Peyer's patch (tissue), 4 donors: ENCODE measurements around the gene PAIP2. TPM values are rescaled to one million over a fixed set of nuclear protein-coding genes. Genes with fewer than 3 reads are reported as not detected.

Experiments
- DNase-seq, 3 donors: peaks; one replicate each; pipeline ENCODE4 v3.0.0-alpha.2; 2017 to 2019
- H3K27ac ChIP-seq, 4 donors: fragments of 200-600 bp; sonication (generic); one replicate each; pipeline ENCODE4 v1.5.1; 2016 to 2019
- H3K27me3 ChIP-seq, 2 donors: fragments of 200-600 bp; sonication (generic); one replicate each; pipeline ENCODE4 v1.5.1; 2019
- H3K36me3 ChIP-seq, 3 donors: fragments of 200-600 bp; sonication (generic); one replicate each; pipeline ENCODE4 v1.5.1; 2016 to 2019
- H3K4me1 ChIP-seq, 4 donors: fragments of 200-600 bp; sonication (generic); one replicate each; pipeline ENCODE4 v1.5.1; 2016 to 2019
- H3K4me3 ChIP-seq, 4 donors: fragments of 200-600 bp; sonication (generic); 1 replicate in 3 of 4; 2 replicates in 1 of 4; pipeline ENCODE4 v1.5.1; 2016 to 2019; ENCODE audit warnings: mild to moderate bottlenecking in 1 of 4
- H3K9me3 ChIP-seq, 4 donors: fragments of 200-600 bp; sonication (generic); one replicate each; pipeline ENCODE4 v1.5.1; 2016 to 2019; ENCODE audit warnings: mild to moderate bottlenecking in 1 of 4
- CTCF ChIP-seq, 6 experiments: fragments of 450-650 bp in 4 of 6; fragments of 200-600 bp in 2 of 6; sonication (generic) in 1 of 6; IDR thresholded peaks; one replicate each; pipeline ENCODE4 v1.5.1; 2017 to 2019; ENCODE audit warnings: antibody characterized with exemption in 6 of 6, mild to moderate bottlenecking in 3 of 6, moderate library complexity in 1 of 6
- POLR2A ChIP-seq, 2 donors: fragments of 450-650 bp; IDR thresholded peaks; one replicate each; pipeline ENCODE4 v1.5.1; 2017; ENCODE audit warnings: antibody characterized with exemption in 2 of 2, mild to moderate bottlenecking in 2 of 2, moderate library complexity in 2 of 2
- total RNA-seq, 4 donors: library from RNA; depleted of rRNA; stranded (reverse); fragments of >200 nt; gene quantifications; one replicate each; pipeline ENCODE4 v1.1.0, GENCODE V29; 2016

The PAIP2 gene
- total RNA-seq, 4 donors from 2014 or later: 24.3 to 77.6 (median 35.6) TPM

- Histone ChIP-seq H3K4me3 (no peak overlapping the region), H3K36me3 (peaks cover 0 to 13% (median 5%) of the 10 kb centered on the region in 3 donors), H3K9me3 (no peaks in the 10 kb centered on the region), H3K4me1 (peaks cover 0 to 36% (median 8%) of the 10 kb centered on the region in 4 donors), H3K27ac (no peak overlapping the region), H3K27me3 (no peaks in the 10 kb centered on the region)
- no peak for DNase-seq
- TF ChIP-seq POLR2A (IDR thresholded peaks at IDR 0.05) (no peak), CTCF (IDR thresholded peaks at IDR 0.05) (no peak)
These were observed 29.6 kb upstream of the PAIP2 start for GRCh38 chr5:139312075-139312474.

- H3K27ac ChIP-seq: no peak overlapping the region
- no peak overlapping the region for H3K4me3 ChIP-seq
- H3K4me1 ChIP-seq: peaks cover 0 to 17% (median 5%) of the 10 kb centered on the region in 4 donors
- H3K36me3 ChIP-seq: peaks cover 0 to 34% (median 5%) of the 10 kb centered on the region in 3 donors
- DNase-seq: no peak
- no peaks in the 10 kb centered on the region for H3K27me3 ChIP-seq
- TF ChIP-seq POLR2A (IDR thresholded peaks at IDR 0.05) (no peak), CTCF (IDR thresholded peaks at IDR 0.05) (no peak)
- H3K9me3 ChIP-seq: no peaks in the 10 kb centered on the region
These were observed 27.4 kb upstream of the PAIP2 start for GRCh38 chr5:139314276-139314675.

GRCh38 chr5:139315056-139315615, 26.5 kb upstream of the PAIP2 start:
- no peak for DNase-seq
- Histone ChIP-seq H3K4me3 (no peak overlapping the region), H3K27ac (no peak overlapping the region), H3K9me3 (no peaks in the 10 kb centered on the region), H3K27me3 (no peaks in the 10 kb centered on the region), H3K4me1 (peaks cover 0 to 9% (median 2%) of the 10 kb centered on the region in 4 donors), H3K36me3 (peaks cover 0 to 43% (median 5%) of the 10 kb centered on the region in 3 donors)
- TF ChIP-seq CTCF (IDR thresholded peaks at IDR 0.05) (no peak), POLR2A (IDR thresholded peaks at IDR 0.05) (no peak)

- Histone ChIP-seq H3K4me3 (no peak overlapping the region), H3K9me3 (no peaks in the 10 kb centered on the region)
- DNase-seq: no peak
These were observed 5.8 kb upstream of the PAIP2 start for GRCh38 chr5:139335811-139336210.

GRCh38 chr5:139340051-139340450, 1.6 kb upstream of the PAIP2 start:
- no peak overlapping the region for H3K4me3 ChIP-seq
- no peak for DNase-seq
- no peak for TF ChIP-seq CTCF (IDR thresholded peaks at IDR 0.05)
- no peak for TF ChIP-seq POLR2A (IDR thresholded peaks at IDR 0.05)

More at GRCh38 chr5:139335811-139336210, 5.8 kb upstream of the PAIP2 start:
- H3K4me1 ChIP-seq: peaks cover 0 to under 1% (median 0%) of the 10 kb centered on the region in 4 donors
- peaks cover 0 to 25% (median 4%) of the 10 kb centered on the region in 3 donors for H3K36me3 ChIP-seq
- H3K27ac ChIP-seq: no peak overlapping the region
- no peaks in the 10 kb centered on the region for H3K27me3 ChIP-seq
- no peak for TF ChIP-seq POLR2A (IDR thresholded peaks at IDR 0.05)
- TF ChIP-seq CTCF (IDR thresholded peaks at IDR 0.05): no peak

More at GRCh38 chr5:139340051-139340450, 1.6 kb upstream of the PAIP2 start:
- Histone ChIP-seq H3K27me3 (no peaks in the 10 kb centered on the region), H3K4me1 (peaks cover 0 to 27% (median 10%) of the 10 kb centered on the region in 4 donors), H3K9me3 (no peaks in the 10 kb centered on the region), H3K27ac (no peak overlapping the region), H3K36me3 (no peaks in the 10 kb centered on the region)
